Left ventricle myocardium inferior (tissue), 1 donor: ENCODE measurements around the gene PLCB2. TPM values are rescaled to one million over a fixed set of nuclear protein-coding genes. Genes with fewer than 3 reads are reported as not detected.

Source experiments
- DNase-seq: peaks from one replicate; pipeline ENCODE4 v3.0.0-alpha.2; 2020
- H3K27ac ChIP-seq: fragments of 200-600 bp; replicated peaks from 2 replicates; pipeline ENCODE4 v1.8.0; 2021
- H3K27me3 ChIP-seq: fragments of 200-600 bp; 2 replicates; pipeline ENCODE4 v1.8.0; 2021; ENCODE audit warnings: low read depth
- H3K36me3 ChIP-seq: fragments of 200-600 bp; 2 replicates; pipeline ENCODE4 v1.8.0; 2021
- H3K4me1 ChIP-seq: fragments of 200-600 bp; 2 replicates; pipeline ENCODE4 v1.8.0; 2021
- H3K4me3 ChIP-seq: fragments of 200-600 bp; 2 replicates; pipeline ENCODE4 v1.8.0; 2021; ENCODE audit warnings: mild to moderate bottlenecking, moderate library complexity
- H3K9me3 ChIP-seq: fragments of 200-600 bp; replicated peaks from 2 replicates; pipeline ENCODE4 v1.8.0; 2021
- intact Hi-C: fragments of 100-400 bp; cut with micrococcal nuclease; formaldehyde crosslinking; loops from one replicate; pipeline ENCODE4 v1.11.0; 2022
- total RNA-seq: library from RNA; stranded (reverse); fragmentation: NEBNext Ultra II Directional; extraction: Animal tissue kit (Norgen Biotek cat#: 25700); gene quantifications from one replicate; pipeline ENCODE4 v1.2.1, GENCODE V29; 2021
- TF ChIP-seq, protein P1 (sequence below): fragments of 200-600 bp; IDR thresholded peaks from 2 replicates; pipeline ENCODE4 v1.8.0; 2021; ENCODE audit warnings: antibody characterized with exemption, mild to moderate bottlenecking, borderline replicate concordance
- donor health status: DM: no; HTN: yes; CAD: no; lungs with severe emphysema.

The PLCB2 gene
- total RNA-seq, 1 donor from 2014 or later: 8.5 TPM

DNA sequence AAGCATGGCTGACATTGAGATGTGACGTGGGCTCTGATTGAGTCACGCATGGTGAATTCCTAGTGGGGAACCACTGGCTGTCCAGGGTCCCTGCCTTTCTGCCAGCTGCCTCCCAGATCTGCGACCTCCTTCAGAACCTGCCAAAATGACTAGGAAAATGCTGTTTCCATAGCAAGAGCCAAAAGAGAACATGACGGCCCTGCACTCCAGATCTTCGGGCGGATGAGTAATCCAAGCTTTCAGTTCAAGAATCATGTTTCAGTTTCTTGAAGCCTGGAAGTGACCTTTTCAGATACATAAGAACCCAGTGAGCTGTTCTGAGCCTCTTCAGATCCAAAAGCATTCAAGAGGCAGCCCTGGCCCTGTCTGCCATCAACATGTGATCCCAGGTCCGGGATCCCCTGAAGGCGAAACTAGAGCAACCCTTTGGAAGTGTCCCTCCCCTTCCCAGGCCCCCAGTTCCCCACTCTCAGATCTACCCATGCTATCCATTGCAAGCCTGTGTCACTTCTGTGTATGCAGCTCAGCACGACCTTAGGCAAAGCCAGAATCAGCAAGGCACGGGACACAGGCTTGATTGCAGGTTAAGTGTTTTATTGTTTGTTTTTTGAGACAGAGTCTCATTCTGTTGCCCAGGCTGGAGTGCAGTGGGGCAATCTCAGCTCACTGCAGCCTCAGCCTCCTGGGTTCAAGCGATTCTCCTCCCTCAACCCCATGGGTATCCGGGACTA is 44.5 kb downstream of the PLCB2 start:
- no peak overlapping the region for H3K27ac ChIP-seq
- DNase-seq: no peak
- no peak overlapping the region for H3K4me3 ChIP-seq

GRCh38 chr15:40259021-40259420 is 48.7 kb downstream of the PLCB2 start:
- Histone ChIP-seq H3K27me3 (peaks cover 35% of the 10 kb centered on the region), H3K36me3 (no peaks in the 10 kb centered on the region), H3K4me3 (no peak overlapping the region), H3K4me1 (no peaks in the 10 kb centered on the region), H3K27ac (no peak overlapping the region), H3K9me3 (no peaks in the 10 kb centered on the region)
- TF ChIP-seq, protein P1, sequence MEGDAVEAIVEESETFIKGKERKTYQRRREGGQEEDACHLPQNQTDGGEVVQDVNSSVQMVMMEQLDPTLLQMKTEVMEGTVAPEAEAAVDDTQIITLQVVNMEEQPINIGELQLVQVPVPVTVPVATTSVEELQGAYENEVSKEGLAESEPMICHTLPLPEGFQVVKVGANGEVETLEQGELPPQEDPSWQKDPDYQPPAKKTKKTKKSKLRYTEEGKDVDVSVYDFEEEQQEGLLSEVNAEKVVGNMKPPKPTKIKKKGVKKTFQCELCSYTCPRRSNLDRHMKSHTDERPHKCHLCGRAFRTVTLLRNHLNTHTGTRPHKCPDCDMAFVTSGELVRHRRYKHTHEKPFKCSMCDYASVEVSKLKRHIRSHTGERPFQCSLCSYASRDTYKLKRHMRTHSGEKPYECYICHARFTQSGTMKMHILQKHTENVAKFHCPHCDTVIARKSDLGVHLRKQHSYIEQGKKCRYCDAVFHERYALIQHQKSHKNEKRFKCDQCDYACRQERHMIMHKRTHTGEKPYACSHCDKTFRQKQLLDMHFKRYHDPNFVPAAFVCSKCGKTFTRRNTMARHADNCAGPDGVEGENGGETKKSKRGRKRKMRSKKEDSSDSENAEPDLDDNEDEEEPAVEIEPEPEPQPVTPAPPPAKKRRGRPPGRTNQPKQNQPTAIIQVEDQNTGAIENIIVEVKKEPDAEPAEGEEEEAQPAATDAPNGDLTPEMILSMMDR: no peak
- no peak for DNase-seq
- intact Hi-C loops: no loop called here

More for the DNA sequence above, 44.5 kb downstream of the PLCB2 start:
- no peaks in the 10 kb centered on the region for H3K36me3 ChIP-seq
- TF ChIP-seq, protein P1: no peak
- intact Hi-C loops: no loop called here
- H3K4me1 ChIP-seq: no peaks in the 10 kb centered on the region
- no peaks in the 10 kb centered on the region for H3K9me3 ChIP-seq
- H3K27me3 ChIP-seq: peaks cover 4% of the 10 kb centered on the region

GRCh38 chr15:40258544-40258943 is 49.2 kb downstream of the PLCB2 start:
- Histone ChIP-seq H3K4me3 (no peak overlapping the region), H3K4me1 (peaks cover 2% of the 10 kb centered on the region), H3K9me3 (no peaks in the 10 kb centered on the region), H3K36me3 (no peaks in the 10 kb centered on the region), H3K27me3 (peaks cover 40% of the 10 kb centered on the region), H3K27ac (no peak overlapping the region)
- TF ChIP-seq, protein P1: no peak
- intact Hi-C loops: no loop called here
- no peak for DNase-seq

- Histone ChIP-seq H3K36me3 (no peaks in the 10 kb centered on the region), H3K4me3 (no peak overlapping the region), H3K9me3 (no peaks in the 10 kb centered on the region), H3K27me3 (peaks cover 47% of the 10 kb centered on the region), H3K27ac (no peak overlapping the region), H3K4me1 (peaks cover 9% of the 10 kb centered on the region)
- TF ChIP-seq, protein P1: no peak
- no peak for DNase-seq
- intact Hi-C loops: no loop called here
Measured at GRCh38 chr15:40257656-40258450, 49.9 kb downstream of the PLCB2 start.

DNA sequence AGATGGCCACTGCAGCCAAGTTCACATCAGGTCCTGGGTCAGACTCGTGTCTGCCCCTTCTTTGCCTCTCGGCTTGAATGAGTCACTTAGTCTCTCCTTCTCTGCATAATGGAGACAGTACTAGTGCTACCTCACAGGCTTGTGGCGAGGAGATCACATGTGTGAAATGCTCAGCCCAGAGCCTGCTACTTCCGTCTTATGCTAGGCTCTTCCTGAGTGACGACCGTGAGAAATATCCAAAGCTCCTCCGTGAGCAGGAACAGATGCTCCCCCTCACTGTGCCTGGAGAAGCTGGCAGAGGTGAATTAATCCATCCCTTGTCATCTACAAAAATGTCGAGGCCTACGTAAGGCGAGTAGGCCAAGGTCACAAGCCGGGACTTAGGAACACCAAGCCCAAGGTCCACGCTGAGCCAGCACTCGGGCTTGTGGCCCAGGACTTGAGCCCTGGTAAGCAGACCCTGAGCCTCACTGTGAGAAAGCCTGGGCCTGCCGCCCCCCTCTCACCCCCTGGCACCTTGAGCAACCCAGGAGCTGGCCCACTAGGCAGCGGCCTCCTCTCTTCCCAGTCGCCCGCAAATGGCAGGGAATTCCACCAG is 51.0 kb downstream of the PLCB2 start:
- H3K36me3 ChIP-seq: no peaks in the 10 kb centered on the region
- intact Hi-C loops: no loop called here
- no peak overlapping the region for H3K4me3 ChIP-seq
- peaks cover 21% of the 10 kb centered on the region for H3K4me1 ChIP-seq
- no peak overlapping the region for H3K27ac ChIP-seq
- DNase-seq: no peak
- TF ChIP-seq, protein P1: no peak
- H3K27me3 ChIP-seq: peaks cover 57% of the 10 kb centered on the region
- no peaks in the 10 kb centered on the region for H3K9me3 ChIP-seq
